Endodermal cell (in vitro differentiated cells): Measurements from ENCODE around the gene TEX44. TPM values are rescaled to one million over a fixed set of nuclear protein-coding genes. Genes with fewer than 3 reads are reported as not detected.
A peak's percentile ranks its signal among the peaks of the same experiment; 100 is the strongest.
"Not testable (repeated sequence)": the region's sequence is repeated elsewhere in the genome, so short reads cannot be mapped to it uniquely, and the experiment has no call there.

Experiments used
- DNase-seq: peaks from one replicate; pipeline ENCODE4 v3.0.0-alpha.2; 2017
- H3K27ac ChIP-seq: 2 replicates; pipeline ENCODE4 v1.5.1; 2013; ENCODE audit warnings: mild to moderate bottlenecking, low read depth, low read length, moderate library complexity
- H3K27me3 ChIP-seq: 2 replicates; pipeline ENCODE4 v1.6.1; 2013; ENCODE audit warnings: mild to moderate bottlenecking, low read length, moderate library complexity; ENCODE audit not compliant: insufficient read depth, control insufficient read depth, poor library complexity, severe bottlenecking
- H3K36me3 ChIP-seq: 2 replicates; pipeline ENCODE4 v1.7.0; 2013; ENCODE audit warnings: mild to moderate bottlenecking, low read length, moderate library complexity; ENCODE audit not compliant: control insufficient read depth, insufficient read depth
- H3K4me1 ChIP-seq: one replicate; pipeline ENCODE4 v1.7.0; 2013; ENCODE audit warnings: low read length; ENCODE audit not compliant: control insufficient read depth, insufficient read depth
- H3K4me3 ChIP-seq: 2 replicates; pipeline ENCODE4 v1.5.1; 2013; ENCODE audit warnings: mild to moderate bottlenecking, low read length, moderate library complexity
- H3K9ac ChIP-seq: 2 replicates; pipeline ENCODE4 v1.6.1; 2013; ENCODE audit warnings: mild to moderate bottlenecking, low read length, moderate library complexity; ENCODE audit not compliant: poor library complexity, severe bottlenecking; ENCODE audit errors: extremely low read depth
- H3K9me3 ChIP-seq: 2 replicates; pipeline ENCODE4 v1.6.1; 2013; ENCODE audit warnings: mild to moderate bottlenecking, low read length, moderate library complexity; ENCODE audit not compliant: control insufficient read depth
- H3K27ac Mint-ChIP-seq: 2 replicates; pipeline ENCODE4 v1.8.0; 2020; ENCODE audit warnings: mixed read lengths
- H3K27me3 Mint-ChIP-seq: 2 replicates; pipeline ENCODE4 v1.8.0; 2021; ENCODE audit warnings: mild to moderate bottlenecking, mixed read lengths; ENCODE audit not compliant: insufficient read depth
- H3K36me3 Mint-ChIP-seq: 2 replicates; pipeline ENCODE4 v1.8.0; 2020; ENCODE audit warnings: low read depth, mixed read lengths
- H3K4me1 Mint-ChIP-seq: 2 replicates; pipeline ENCODE4 v1.8.0; 2020; ENCODE audit warnings: mixed read lengths
- H3K4me3 Mint-ChIP-seq: 2 replicates; pipeline ENCODE4 v1.8.0; 2020; ENCODE audit warnings: mild to moderate bottlenecking, moderate library complexity, mixed read lengths
- H3K9me3 Mint-ChIP-seq: 2 replicates; pipeline ENCODE4 v1.8.0; 2020; ENCODE audit warnings: mild to moderate bottlenecking, mixed read lengths
- CTCF ChIP-seq: fragments of 200-600 bp; sonication (generic); conservative IDR thresholded peaks from 2 replicates; pipeline ENCODE4 v1.5.0; 2021; ENCODE audit warnings: antibody characterized with exemption, mild to moderate bottlenecking
- WGBS, 2 experiments: methylation state at CpG; one replicate each; pipeline versions ENCODE4 v1.1.5 to v1.1.7; 2013; ENCODE audit warnings: missing lambda C conversion rate in 2 of 2, mixed read lengths in 1 of 2; ENCODE audit not compliant: insufficient coverage in 1 of 2, insufficient read length in 1 of 2; 5-methylcytosine and 5-hydroxymethylcytosine counted together
- total RNA-seq, 2 donors: library from RNA; stranded (reverse); fragmentation: NEBNext Ultra II Directional in 1 of 2; extraction: Animal tissue kit (Norgen Biotek cat#: 25700) in 1 of 2; gene quantifications; 2 replicates in 1 of 2; 3 replicates in 1 of 2; pipeline ENCODE4 v1.2.1, GENCODE V29; 2021

The TEX44 gene
- total RNA-seq, 2 donors from 2014 or later: not detected

- no peak for TF ChIP-seq CTCF
- 90% methylated on average over 4 of the region's 4 CpGs; no CpG with 5 or more reads in 1 of the 2 experiments for WGBS, 2 experiments
- Mint-ChIP-seq H3K9me3 (peaks cover 6% of the 10 kb centered on the region), H3K27me3 (peaks cover 4% of the 10 kb centered on the region), H3K36me3 (peaks cover 2% of the 10 kb centered on the region), H3K27ac (peak overlapping the region; percentile 23), H3K4me3 (no peak overlapping the region), H3K4me1 (peaks cover 28% of the 10 kb centered on the region)
- Histone ChIP-seq H3K27ac (peak overlapping the region; percentile 30), H3K4me1 (peaks cover 3% of the 10 kb centered on the region), H3K27me3 (no peaks in the 10 kb centered on the region), H3K9ac (peak overlapping the region; percentile 1), H3K36me3 (no peaks in the 10 kb centered on the region), H3K9me3 (no peaks in the 10 kb centered on the region), H3K4me3 (no peak overlapping the region)
- DNase-seq: no peak
These were observed 16.2 kb upstream of the TEX44 start for GRCh38 chr2:231576465-231576864.

DNA sequence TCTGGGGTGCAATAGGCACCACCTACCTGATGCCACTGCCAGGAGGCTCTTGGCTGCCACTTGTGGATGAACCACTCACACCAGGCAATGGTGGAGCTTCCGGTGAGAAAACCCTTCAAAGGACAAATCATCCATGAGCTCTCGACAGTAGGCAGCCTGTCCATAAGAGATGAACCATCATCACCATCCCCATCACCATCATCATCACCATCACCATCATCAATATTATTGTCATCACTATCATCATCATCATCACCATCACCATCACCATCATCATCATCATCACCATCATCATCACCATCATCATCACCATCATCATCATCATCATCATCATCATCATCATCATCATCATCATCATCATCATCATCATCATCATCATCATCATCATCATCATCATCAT is 14.0 kb upstream of the TEX44 start:
- not testable (repeated sequence) for H3K4me3 Mint-ChIP-seq, H3K4me1 ChIP-seq, H3K36me3 ChIP-seq, H3K9me3 ChIP-seq, H3K27ac Mint-ChIP-seq, H3K27me3 Mint-ChIP-seq, H3K4me3 ChIP-seq, H3K9me3 Mint-ChIP-seq, DNase-seq, H3K36me3 Mint-ChIP-seq, H3K9ac ChIP-seq, H3K27me3 ChIP-seq, H3K27ac ChIP-seq
- H3K4me1 Mint-ChIP-seq: peaks cover 12% of the 10 kb centered on the region
- WGBS, 2 experiments: 100% methylated on average over 2 of the region's 2 CpGs; no CpG with 5 or more reads in 1 of the 2 experiments

GRCh38 chr2:231579560-231579959 is 13.1 kb upstream of the TEX44 start:
- DNase-seq: no peak
- no peak for TF ChIP-seq CTCF
- peaks cover 5% of the 10 kb centered on the region for H3K27me3 Mint-ChIP-seq
- Histone ChIP-seq H3K9me3 (no peaks in the 10 kb centered on the region), H3K36me3 (no peaks in the 10 kb centered on the region), H3K4me1 (peaks cover 3% of the 10 kb centered on the region), H3K27ac (no peak overlapping the region), H3K9ac (no peak overlapping the region), H3K4me3 (no peak overlapping the region), H3K27me3 (no peaks in the 10 kb centered on the region)
- H3K36me3 Mint-ChIP-seq: peaks cover 2% of the 10 kb centered on the region
- H3K9me3 Mint-ChIP-seq: peaks cover 6% of the 10 kb centered on the region
- 78 to 100% methylated on average over 3 of the region's 3 CpGs for WGBS, 2 experiments
- H3K27ac Mint-ChIP-seq: no peak overlapping the region
- H3K4me3 Mint-ChIP-seq: no peak overlapping the region
- peaks cover 14% of the 10 kb centered on the region for H3K4me1 Mint-ChIP-seq

- H3K4me3 Mint-ChIP-seq: no peak overlapping the region
- H3K9me3 Mint-ChIP-seq: peaks cover 6% of the 10 kb centered on the region
- Histone ChIP-seq H3K9me3 (no peaks in the 10 kb centered on the region), H3K9ac (no peak overlapping the region), H3K27me3 (no peaks in the 10 kb centered on the region), H3K4me3 (no peak overlapping the region), H3K4me1 (peaks cover 2% of the 10 kb centered on the region), H3K27ac (no peak overlapping the region), H3K36me3 (no peaks in the 10 kb centered on the region)
- H3K27me3 Mint-ChIP-seq: peaks cover 5% of the 10 kb centered on the region
- no peak overlapping the region for H3K27ac Mint-ChIP-seq
- DNase-seq: no peak
- TF ChIP-seq CTCF: no peak
- peaks cover 2% of the 10 kb centered on the region for H3K36me3 Mint-ChIP-seq
- peaks cover 12% of the 10 kb centered on the region for H3K4me1 Mint-ChIP-seq
- 90 to 98% methylated on average over 3 to 4 of the region's 4 CpGs for WGBS, 2 experiments
These were observed 11.3 kb upstream of the TEX44 start for GRCh38 chr2:231581328-231581727.
